Fibroblast of skin of back (primary cell): ENCODE measurements around the gene CHD9.
A peak's percentile ranks its signal among the peaks of the same experiment; 100 is the strongest.
"Not testable (repeated sequence)": the region's sequence is repeated elsewhere in the genome, so short reads cannot be mapped to it uniquely, and the experiment has no call there.

Source experiments
- DNase-seq: peaks from one replicate; pipeline ENCODE4 v3.0.0-alpha.2; 2013

Gene CHD9

DNA sequence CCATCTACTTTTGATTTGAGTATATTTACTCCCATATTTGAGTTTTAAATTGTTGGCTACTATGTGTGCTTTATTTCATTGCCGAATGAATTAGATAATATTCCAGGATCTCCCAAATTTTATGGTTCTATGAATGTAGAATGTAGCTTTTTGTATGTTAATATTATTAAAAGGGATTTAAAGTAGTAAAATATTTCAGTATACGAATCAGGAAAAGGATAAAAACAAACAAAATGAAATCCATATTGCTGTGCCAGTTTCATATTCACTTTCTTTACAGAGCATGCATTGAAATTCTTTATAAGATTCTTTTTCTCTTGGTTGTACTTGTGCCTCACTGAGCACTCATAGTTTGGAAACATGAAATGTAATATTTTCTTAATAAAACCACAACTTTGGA is 155.1 kb downstream of the CHD9 start:
- peak; percentile 21 for DNase-seq

DNA sequence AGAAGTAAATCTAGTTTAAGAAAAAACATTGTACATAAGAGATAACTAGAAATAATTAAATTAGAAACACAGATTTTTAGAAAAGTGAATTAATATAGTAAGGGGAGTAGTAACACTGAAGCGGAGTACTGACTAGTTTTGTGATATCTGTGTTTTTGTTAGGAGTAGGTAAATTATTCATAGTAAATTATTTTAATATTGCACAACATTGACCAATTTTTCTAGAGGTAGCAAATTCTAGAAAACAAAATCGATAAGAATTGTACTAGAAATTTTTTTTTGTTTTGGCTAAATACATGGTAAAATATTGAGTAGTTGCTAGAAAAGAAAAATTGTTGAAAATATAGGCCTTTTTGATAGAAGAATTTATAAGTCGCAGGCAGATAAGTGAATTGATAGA is 156.5 kb downstream of the CHD9 start:
- no peak for DNase-seq

DNA sequence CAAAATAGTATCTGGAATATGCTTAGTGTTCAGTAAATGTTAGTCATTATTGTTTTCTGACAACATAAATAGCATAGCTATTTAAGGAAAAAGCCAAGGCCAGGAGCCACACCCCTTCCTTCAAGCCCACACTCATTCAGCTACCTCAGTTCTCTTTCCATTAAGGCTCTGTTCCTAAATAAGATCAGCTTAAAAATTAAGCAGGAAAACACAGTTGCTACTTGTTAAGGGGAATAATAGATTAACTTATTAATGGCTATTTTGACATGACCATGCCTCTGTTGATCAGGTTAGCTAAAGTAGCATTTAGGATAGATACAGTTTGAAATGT is 158.1 kb downstream of the CHD9 start:
- no peak for DNase-seq

DNA sequence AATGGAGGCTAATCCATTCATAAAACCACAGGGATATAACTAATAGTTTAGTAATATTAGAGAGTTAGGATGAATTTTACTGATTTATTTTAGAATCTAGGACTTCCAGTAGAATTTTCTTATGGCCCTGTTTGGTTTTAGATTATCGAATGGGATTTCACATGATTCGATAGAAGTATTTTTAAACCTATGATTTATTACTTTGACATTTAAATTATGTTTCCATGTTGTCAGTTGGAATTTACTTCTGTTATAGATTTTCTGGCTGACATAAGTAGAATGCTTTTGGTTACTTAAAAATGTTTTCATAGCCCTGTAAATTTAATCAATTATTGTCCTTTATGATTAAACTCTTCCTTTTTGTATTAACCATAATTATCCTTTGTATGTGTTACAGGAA is 158.8 kb downstream of the CHD9 start:
- peak; percentile 11 for DNase-seq

DNA sequence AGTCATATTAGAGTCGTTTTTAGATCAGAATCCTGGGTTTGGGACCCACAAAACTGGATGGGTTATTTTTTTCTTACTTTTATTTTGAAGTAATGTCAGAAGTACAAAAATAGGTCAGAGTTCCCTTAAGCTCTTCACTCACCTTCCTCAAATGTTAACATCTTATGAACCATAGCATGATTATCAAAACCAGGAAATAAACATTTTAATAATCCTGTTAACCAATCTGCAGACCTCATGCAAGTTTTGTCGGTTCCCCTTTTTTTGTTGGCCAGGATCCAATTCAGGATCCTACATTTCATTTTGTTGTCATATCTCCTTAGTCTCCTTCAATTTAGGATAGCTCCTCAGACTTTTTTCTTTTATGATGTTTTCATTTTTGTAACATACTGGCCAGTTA is 162.0 kb downstream of the CHD9 start:
- DNase-seq = no peak

DNA sequence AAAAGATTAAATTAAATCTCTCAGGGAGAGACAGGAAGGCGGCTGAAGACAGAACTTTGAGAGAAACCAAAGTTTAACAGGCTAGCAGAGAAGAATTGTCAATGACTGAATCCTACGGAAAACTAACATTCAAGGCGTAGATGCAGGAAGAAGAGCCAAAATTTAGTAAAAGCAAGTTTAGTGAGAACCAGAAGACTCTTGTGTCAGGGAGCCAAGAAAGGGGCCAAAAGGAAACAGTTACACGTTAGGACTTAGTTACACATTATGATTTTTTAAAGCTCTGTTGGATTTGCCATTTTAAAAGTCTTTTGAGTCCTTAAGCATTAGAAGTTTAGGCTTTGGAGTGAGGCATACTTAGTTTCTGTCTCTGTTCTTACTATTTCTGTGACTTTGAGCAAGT is 164.6 kb downstream of the CHD9 start:
- DNase-seq = no peak

DNA sequence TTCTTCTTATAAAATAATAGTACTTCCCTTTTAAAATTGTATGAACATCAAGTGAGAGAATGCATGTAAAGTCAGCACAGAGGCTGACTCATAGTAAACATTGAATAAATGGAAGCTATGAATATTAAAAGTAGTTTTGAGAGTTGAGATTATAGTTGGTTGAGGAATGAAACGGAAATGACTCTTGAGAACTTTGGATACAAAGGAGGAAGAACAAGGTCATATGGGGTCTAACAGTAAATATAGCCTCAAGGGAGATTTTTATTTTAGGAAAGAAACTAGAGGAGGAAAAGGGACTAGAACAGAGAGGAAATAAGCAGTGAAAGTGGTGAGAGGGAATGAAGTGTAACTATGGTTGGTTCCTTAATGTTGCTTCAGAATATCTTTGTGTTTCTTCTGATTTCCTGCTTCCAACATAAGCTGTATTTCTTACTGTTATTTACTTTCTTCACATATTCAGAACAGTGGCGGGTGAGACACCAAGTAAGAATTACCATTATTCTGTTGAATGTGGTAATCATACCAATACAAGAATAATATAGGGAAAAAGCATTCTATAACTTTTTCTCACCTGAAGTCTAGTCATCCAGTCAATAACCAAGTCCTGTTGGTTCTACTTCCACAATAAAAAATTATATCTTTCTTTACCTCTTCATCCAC is 165.1 kb downstream of the CHD9 start:
- DNase-seq = peak; percentile 57

DNA sequence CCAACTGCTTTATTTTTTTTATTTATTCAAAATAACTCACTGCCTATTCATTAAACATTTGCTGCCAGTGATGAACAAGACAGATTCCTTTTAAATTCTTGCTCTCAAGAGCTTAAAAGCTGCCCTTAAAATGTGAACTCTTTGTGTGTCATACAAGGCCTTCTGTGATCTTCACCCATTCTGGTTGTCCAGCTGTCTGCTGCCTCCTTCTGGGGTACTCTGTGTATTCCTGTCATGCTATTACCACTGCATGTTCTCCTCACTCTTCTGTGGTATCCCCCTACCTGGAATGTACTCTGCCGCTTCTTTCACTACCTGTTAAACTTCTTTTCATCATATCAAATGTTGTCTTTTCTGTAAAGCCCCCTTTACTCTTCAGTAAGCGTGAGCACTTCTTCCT is 165.8 kb downstream of the CHD9 start:
- DNase-seq = peak; percentile 44

DNA sequence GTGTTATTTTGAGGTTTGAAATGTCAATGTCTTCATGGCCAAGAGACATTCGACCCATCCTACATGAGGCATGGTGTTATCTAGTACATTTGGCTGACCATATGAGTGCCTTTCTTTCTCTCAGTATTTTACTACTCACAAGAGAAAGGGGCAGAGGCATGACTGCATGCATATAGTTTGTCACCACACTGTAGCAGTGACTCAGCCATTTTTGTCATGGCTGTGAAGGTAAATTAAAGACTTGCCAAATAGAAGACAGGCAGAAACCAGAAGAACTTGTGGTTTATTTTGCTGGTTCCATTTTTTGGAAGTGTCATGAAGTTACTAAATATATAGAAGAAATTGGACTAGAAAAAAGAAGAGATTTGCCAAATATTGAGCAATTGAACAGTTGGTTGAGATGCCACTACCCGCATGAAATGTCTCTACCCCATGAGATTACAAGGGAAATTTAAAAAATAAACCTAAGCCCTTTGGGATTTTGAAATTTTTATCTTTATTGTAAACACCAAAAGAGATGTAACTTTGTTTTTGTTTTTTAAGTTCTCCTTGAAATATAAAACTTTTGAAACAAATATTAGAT is 170.3 kb downstream of the CHD9 start:
- peak; percentile 53 for DNase-seq

DNA sequence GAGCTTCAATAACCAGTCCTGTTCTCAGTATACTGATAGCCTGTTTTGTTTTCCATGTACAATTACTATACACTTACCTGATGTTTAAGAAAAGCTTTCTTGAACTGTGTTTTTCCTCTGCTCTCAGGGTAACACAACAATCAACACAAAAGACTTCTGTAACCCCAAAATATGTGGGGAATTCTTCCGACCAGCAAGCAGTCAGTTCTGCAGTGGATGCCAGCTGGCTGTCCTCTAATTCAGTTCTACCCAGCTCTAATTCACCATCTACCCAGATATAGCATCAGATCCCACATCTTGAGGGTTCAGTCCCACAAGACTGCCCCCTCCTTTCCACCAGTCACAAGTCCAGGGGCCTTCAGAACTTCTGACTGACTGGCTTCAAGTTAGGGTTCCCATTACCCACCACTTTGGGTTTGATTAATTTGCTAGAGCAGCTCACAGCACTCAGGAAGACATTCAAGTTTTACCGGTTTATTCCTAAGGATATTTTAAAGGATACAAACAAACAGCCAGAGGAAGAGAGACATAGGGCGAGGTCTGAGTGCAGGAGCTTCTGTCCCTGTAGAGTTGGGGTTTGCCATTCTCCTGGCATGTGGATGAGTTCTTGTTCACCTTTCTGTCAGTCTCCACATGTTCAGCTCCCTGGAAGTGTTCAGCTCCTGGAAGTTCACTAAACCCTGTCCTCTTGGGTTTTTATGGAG is 178.2 kb downstream of the CHD9 start:
- no peak for DNase-seq

DNA sequence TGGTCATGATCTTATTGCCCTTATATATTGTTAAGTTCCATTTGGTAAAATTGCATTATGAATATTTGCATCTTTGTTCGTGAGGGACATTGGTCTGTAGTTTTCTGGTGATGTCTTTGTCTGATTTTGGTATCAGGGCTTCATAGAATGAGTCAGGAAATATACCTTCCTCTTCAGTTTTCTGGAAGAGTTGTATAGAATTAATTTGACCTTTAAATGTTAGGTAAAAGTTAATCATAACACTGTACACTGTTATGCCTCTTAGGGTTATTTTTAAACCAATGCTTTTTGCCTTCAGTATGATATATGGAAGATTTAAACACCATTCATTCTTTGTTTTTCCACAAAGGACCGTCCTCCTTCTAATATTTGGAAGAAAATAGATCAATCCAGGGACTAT is 180.0 kb downstream of the CHD9 start:
- no peak for DNase-seq

DNA sequence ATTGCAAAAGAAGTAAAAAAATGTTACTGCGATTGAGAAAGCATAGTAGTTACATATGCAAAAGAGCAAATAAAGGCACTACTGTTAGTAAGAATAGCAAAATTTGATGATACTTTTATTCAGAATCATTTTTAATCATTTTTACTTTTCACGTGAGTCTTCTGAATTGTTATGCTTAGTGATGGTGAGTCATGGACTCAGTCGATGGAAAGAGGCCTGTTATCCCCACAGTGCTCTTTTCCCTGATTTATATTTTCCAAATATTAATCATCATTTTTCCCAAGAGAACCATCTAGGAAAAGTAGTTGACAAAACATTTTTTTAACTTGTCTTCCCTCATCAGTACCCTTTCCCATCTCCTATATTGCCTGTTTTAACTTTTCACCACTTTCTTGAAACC is 181.1 kb downstream of the CHD9 start:
- peak; percentile 46 for DNase-seq

DNA sequence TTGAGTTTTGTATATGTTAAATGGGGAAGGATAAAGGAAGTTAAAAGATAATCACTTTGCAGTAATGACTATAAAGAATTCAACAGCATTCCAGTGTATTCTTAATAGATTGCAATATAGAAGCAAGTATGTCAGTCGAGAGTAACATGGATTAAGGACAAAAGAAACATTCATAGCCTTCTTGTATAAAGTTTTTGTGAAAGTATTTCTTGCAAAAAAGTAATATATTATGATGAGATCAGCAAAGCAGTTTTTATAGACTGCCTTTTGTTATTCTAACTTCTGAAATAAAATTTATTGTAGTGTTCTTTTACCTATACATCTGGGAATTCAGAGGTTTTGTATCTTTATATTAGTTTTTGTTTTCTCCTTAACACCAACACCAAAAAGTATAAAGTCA is 194.5 kb downstream of the CHD9 start:
- no peak for DNase-seq

DNA sequence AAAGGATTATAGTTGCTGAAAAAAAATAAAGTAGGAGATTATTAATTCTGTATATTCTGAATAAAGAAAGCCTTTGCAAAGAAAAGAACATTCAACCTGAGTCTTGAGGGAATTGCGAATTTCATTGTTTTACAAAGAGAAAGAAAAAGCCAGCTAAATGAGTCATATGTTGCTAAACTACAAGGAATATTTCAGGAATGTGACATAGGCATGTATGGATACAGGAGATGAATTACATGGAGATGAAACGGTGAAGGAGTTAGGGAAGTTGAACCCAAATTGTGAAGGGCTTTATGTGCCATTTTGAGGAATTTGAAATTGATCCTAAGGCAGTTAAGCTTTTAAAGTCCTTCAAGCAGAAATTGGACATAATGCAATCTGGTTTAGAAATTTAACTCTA is 202.2 kb downstream of the CHD9 start:
- DNase-seq = peak; percentile 74

DNA sequence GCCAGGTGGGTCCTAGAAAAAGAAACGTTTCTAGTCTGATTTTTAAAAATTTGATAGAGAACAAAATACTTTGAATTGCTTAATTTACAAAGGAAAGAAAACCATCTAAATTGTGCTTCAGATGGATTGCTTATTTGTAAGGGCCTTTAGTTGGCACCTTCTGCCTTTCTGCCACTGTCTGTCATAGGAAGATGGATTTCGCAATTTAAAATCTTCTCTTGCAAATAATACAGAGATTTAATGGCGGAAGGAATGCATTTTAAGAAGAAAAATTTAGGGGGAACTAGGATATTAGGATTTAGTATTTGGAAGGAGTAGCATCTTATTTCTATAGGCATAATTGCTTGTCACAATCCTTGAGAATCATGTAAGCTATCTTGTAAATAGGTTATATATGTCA is 204.0 kb downstream of the CHD9 start:
- no peak for DNase-seq

DNA sequence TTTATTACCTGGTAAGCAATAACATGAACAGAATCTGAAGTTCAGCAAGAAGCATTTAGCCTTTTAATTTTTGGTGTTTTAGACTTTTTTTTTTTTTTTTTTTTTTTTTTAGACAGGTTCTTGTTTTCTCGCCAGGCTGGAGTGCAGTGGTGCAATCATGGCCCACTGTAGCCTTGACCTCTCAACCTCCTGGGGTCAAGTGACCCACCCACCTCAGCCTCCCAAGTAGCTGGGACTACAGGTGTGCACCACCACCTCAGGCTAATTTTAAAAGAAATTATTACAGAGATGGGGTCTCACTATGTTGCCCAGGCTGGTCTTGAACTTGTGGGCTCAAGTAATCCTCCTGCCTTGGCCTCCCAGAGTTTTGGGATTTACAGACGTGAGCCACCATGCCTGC is 206.5 kb downstream of the CHD9 start:
- DNase-seq = no peak

DNA sequence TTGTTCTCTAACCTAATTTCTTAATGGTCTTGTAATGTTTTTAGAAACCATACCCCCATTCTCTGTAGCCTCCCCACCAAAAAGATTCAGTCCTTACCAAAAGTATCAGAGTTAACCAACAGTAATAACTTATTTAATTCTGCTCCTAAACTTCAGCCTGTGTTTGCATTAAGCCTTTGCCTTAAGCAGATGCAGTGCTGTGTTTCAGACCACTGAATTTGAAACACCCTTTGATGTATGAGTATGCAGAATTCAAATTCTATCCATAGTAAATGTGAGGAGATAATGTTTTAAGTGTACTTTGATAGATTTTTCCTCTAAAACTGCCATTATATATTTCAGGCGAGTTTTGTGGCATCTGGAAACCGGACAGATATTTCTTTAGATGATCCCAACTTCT is 207.9 kb downstream of the CHD9 start:
- no peak for DNase-seq

DNA sequence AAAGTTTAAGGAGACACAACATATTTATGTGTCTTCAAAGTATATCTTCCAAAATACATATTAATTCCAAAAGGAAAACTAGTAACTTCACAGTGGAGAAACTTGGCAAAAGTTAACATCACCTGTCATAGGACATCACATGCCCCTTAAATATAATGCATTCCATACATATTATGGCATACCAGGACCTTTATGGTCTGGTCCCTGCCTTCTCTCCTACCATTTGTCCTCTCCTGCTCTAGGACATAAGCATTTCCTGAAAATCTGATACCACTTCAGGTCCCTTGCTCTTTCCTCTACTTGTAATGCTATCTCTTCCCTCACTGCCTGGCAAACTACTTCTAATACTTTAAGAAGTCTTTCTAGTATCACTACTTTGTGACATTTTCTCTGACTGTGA is 211.4 kb downstream of the CHD9 start:
- DNase-seq = no peak

DNA sequence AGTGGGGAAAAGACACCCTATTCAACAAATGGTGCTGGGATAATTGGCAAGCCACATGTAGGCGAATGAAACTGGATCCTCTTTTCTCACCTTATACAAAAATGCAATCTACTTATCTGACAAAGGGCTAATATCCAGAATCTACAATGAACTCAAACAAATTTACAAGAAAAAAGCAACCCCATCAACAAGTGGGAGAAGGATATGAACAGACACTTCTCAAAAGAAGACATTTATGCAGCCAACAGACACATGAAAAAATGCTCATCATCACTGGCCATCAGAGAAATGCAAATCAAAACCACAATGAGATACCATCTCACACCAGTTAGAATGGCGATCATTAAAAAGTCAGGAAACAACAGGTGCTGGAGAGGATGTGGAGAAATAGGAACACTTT is 223.7 kb downstream of the CHD9 start:
- DNase-seq = not testable (repeated sequence)

DNA sequence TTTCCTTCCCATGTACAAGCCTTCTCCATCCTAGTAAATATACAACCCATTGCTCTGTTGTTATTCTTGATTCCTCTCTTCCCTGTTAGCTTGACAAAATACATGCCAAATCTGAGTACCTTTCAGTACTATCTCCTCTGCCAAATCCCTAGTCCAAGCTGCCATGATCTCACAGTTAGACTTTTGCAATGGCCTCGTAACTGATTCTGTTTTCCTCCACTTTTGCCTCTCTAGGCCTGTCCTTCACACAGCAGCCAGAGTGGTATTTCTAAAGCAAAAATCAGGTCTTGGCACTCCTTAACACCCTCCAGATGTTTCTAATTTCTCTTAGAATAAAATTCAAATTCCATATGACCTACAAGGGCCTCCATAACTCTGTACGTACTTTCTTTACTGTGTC is 226.5 kb downstream of the CHD9 start:
- DNase-seq = no peak

DNA sequence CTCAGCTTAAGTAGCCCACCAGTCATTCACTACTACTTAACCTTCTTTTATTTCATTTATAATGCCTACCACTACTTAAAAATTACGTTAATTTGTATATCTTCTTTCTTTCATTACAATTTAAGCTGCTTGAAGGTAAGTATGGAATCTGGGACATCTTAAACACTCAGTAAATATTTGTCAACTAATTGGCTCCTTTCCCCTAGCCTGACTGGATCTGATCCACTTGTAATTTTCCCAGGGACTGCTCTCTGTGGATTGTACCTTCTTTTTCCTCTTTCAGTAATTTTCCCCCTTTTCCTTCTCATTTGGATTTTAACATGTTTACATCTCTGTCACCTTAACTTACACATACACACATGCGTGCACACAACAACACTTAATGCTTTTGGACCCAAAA is 227.1 kb downstream of the CHD9 start:
- no peak for DNase-seq

DNA sequence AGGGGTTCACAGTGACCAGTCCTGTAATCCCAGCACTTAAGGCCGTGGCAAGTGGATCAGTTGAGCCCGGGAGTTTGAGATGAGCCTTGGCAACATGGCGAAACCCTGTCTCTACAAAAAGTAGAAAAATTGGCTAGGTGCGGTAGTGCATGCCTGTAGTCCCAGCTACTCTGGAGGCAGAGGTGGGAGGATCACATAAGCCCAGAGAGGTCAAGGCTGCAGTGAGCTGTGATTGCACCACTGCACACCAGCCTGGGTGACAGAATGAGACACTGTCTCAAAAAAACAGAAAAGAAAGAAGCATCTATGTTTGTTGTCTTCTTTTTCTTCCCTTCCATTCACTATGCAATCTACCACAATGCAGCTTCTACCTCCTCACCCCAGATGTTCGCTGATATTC is 227.5 kb downstream of the CHD9 start:
- no peak for DNase-seq

DNA sequence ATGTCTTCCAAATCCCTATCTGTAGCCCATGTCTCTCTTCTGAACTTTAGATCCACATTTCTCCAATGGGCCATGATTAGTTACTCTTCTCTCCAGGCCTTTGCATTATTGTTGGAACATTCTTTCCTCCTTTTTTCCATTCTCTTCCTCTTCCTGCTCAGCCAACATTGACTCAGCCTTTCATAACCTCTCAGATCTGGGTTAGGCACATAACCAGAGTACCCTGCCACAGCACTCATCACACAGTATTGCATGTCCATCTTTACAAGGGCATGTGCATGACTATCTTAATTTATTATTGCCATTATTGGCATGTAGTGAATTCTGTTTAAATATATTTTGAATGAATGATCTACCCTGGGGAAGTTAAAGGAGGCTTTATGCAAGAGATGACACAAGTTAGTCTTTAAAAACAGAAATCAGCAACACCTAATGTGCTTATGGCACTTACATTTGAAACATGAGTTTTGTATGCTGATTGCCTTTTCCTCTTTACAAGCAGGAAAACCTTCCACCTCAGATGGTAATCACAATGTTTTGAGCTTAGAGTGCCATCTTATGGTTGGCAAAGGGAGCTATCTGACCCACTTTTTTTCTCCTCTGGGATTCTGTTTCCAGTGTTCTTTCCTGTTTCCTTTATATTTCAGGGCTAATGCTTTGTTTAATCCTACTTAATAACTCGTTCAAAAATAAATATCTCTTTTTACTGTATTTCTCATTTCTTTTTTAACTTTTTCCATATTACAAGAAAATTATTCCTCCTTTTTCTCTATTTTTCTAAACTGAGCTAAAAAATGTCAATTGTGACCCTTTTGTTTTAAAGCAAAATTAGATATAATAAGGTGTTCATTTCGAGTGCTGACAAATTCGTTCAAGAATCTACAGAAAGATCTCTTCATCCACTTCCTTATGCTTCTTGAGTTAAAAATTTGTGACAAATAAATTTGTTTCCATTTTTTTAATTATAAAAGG is 228.5 kb downstream of the CHD9 start:
- DNase-seq = peak; percentile 54
